Naive thymus-derived CD8-positive, alpha-beta T cell (primary cell): ENCODE results near the gene RASA3. TPM values are rescaled to one million over a fixed set of nuclear protein-coding genes. Genes with fewer than 3 reads are reported as not detected.

ENCODE experiments used
- ATAC-seq, 2 donors: fragments of 150-1000 bp; cut with Tn5 transposase in 1 of 2; sonication (Bioruptor Pico), chemical (Tn5 transposase) in 1 of 2; 1 replicate in 1 of 2; 2 replicates in 1 of 2; pipeline ENCODE4 v1.10.0; 2021; ENCODE audit warnings: mild to moderate bottlenecking in 2 of 2, moderate library complexity in 2 of 2
- POLR2A ChIA-PET: fragments of 350-600 bp; sonication (Branson Sonifier 250); formaldehyde crosslinking; loops from one replicate; lab custom pipeline; 2021; ENCODE audit warnings: antibody characterized with exemption; lab: Charles Lee
- DNase-seq, 10 donors: peaks; one replicate each; pipeline versions ENCODE4 v3.0.0 to v3.0.0-alpha.2; 2020 to 2022
- H3K27ac Mint-ChIP-seq, 10 donors: one replicate each; pipeline ENCODE4 v1.8.0; 2020 to 2022; ENCODE audit warnings: mild to moderate bottlenecking in 10 of 10, mixed read lengths in 10 of 10, moderate library complexity in 4 of 10, inconsistent platforms in 1 of 10
- H3K27me3 Mint-ChIP-seq, 5 donors: one replicate each; pipeline ENCODE4 v1.8.0; 2021 to 2022; ENCODE audit warnings: mixed read lengths in 5 of 5
- H3K36me3 Mint-ChIP-seq, 3 donors: one replicate each; pipeline ENCODE4 v1.8.0; 2020 to 2022; ENCODE audit warnings: mixed read lengths in 3 of 3, mild to moderate bottlenecking in 2 of 3, inconsistent platforms in 1 of 3
- H3K4me1 Mint-ChIP-seq, 4 donors: one replicate each; pipeline ENCODE4 v1.8.0; 2021 to 2022; ENCODE audit warnings: mixed read lengths in 4 of 4
- H3K4me3 Mint-ChIP-seq, 10 donors: one replicate each; pipeline ENCODE4 v1.8.0; 2020 to 2022; ENCODE audit warnings: mild to moderate bottlenecking in 10 of 10, mixed read lengths in 10 of 10, moderate library complexity in 6 of 10, inconsistent platforms in 1 of 10
- H3K9me3 Mint-ChIP-seq, 9 donors: one replicate each; pipeline ENCODE4 v1.8.0; 2020 to 2022; ENCODE audit warnings: mixed read lengths in 9 of 9, mild to moderate bottlenecking in 3 of 9, inconsistent platforms in 1 of 9, moderate library complexity in 1 of 9
- polyA plus RNA-seq, 3 donors: library from polyadenylated mRNA; unstranded; fragments of 300-500 nt; fragmentation: Illumina TruSeq; gene quantifications; one replicate each; pipeline ENCODE4 v1.2.3, GENCODE V29; 2021
- total RNA-seq, 8 experiments: library from RNA in 2 of 8; stranded (reverse) in 2 of 8; gene quantifications; one replicate each; pipeline ENCODE4 v1.2.3 and lab custom pipeline; 2021 to 2026

The RASA3 gene
- total and polyA plus RNA-seq, 5 experiments from 2014 or later: 62.2 to 196 (median 169) TPM

DNA sequence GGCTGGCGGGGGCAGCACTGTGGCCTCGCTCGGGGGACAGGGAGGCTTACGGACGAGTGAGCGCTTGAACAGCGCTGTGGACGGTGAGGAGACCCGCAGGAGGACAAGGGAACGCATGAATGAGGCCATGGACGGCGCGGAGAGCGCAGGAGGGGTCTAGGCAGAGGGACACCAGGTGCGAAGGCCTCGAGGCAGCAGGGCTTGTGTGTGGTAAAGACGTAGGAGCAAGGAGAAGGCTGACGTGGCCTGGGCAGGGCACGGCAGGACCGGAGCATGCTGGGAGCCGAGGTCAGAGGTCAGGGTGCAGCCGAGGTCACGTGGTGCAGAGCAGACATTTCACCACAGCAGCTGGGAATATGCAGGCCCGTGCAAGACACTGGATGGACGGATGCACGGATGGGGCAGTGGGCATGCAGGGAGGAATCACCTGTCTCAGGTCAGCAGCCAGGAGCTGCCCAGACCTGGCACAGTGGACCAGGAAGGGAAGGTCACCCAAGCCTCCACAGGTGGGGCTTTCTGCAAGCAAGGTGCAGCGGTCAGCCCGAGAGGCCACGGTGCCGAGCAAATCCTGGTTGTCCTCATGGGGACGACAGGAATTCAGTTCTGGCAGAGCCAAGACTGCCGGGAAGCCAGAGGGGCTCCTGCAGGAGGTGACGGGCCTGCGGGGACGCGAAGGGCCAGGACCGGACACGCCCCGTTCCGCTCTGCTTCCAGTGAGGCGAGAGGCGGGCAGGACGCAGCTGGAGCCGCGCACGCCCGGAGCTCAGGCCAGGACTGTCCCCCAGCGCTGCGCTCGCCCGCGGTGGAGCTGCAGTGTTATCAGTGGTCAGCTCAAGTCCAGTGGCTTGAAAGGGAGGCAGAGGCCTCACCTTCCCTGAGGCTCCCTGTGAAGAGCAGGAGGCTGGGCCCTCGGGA lies 72.2 kb downstream of the RASA3 start:
- peaks cover 0 to 65% (median 0%) of the 10 kb centered on the region in 3 donors for H3K36me3 Mint-ChIP-seq
- ATAC-seq (no peak), DNase-seq (no peak)
- H3K27me3 Mint-ChIP-seq: no peaks in the 10 kb centered on the region
- peaks cover 38 to 80% (median 64%) of the 10 kb centered on the region in 4 donors for H3K4me1 Mint-ChIP-seq
- H3K27ac Mint-ChIP-seq: peak overlapping the region in 9 of 10 donors; percentile 31 to 91 (median 72)
- POLR2A ChIA-PET: interaction anchor here (1.0 kb wide), 1 partner anchor 49 kb away, joined by 3 read pairs; no protein-coding TSS in a partner anchor
- peaks cover 0 to 5% (median 0%) of the 10 kb centered on the region in 9 donors for H3K9me3 Mint-ChIP-seq
- H3K4me3 Mint-ChIP-seq: peak overlapping the region in 6 of 10 donors; percentile 26 to 59 (median 46)

DNA sequence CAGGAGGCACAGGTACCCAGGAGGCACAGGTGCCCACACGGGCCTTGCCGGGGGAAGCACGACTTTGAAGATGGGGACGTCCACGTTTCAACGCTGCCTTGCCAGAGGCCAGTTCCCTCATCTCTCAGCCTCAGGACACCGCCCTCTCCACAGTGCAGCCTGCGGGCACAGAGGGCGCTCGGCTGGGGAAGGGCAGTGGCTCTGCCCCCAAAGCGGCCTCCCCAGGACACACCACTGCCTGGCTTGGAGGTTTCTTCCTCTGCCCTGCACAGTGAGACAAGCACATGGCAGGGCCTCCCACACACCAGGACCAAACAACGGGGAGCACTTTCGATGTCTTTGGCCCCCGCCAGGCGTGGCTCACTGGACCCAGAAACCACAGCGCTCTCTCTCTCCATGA lies 73.0 kb downstream of the RASA3 start:
- Mint-ChIP-seq H3K27me3 (peaks cover 0 to 1% (median 0%) of the 10 kb centered on the region in 5 donors), H3K4me1 (peaks cover 31 to 79% (median 60%) of the 10 kb centered on the region in 4 donors)

DNA sequence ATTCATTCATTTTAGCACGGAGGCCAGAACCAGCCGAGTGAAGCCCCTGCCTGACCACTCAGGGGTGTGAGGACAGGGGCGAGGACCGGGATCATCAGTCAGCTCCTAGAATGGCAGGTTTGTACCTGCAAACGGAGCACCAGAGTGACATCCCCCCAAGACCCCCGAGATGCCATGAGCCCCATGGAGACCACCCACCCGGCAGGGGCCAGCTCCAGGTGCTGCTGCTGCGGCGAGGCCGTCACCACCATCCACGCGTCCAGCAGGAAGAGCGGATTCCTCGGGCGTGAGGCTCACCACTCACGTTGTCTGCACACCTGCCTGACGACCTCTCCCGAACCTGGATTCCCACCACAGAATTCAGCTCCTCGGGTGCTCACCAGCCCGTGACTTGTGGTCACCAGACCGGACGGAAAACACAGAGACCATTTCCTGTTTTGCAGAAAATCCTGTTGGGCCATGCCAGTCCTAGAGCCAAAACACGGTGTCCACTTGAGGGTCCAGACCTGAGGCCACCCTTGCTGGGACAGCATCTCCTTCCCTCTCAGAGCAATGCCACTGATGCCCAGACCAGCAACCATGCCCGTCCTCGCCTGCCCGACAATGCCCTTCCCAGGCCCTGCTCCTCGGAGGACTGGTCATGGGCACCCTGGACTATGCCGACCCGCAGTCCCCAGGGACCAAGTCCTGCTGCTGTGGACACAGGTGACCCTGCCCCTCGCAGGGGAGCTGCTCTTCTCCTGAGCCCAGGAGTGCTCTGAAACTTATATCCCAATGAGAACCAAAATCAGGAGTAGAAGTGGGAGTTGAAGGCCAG lies 74.2 kb downstream of the RASA3 start:
- peaks cover 27 to 74% (median 54%) of the 10 kb centered on the region in 4 donors for H3K4me1 Mint-ChIP-seq
- no peak for DNase-seq
- peak overlapping the region in 8 of 10 donors; percentile 40 to 91 (median 80) for H3K27ac Mint-ChIP-seq
- H3K9me3 Mint-ChIP-seq: peaks cover 0 to 5% (median 0%) of the 10 kb centered on the region in 9 donors
- ATAC-seq: no peak
- POLR2A ChIA-PET: interaction anchor here (0.6 to 1.2 kb wide), 4 partner anchors 9 to 85 kb away, joined by 3 to 5 read pairs (median 4); no protein-coding TSS in a partner anchor
- H3K27me3 Mint-ChIP-seq: peaks cover 0 to 1% (median 0%) of the 10 kb centered on the region in 5 donors
- peaks cover 0 to 70% (median 4%) of the 10 kb centered on the region in 3 donors for H3K36me3 Mint-ChIP-seq
- H3K4me3 Mint-ChIP-seq: peak overlapping the region in 5 of 10 donors; percentile 12 to 73 (median 49)

More for the DNA sequence above, 73.0 kb downstream of the RASA3 start:
- peak overlapping the region in 4 of 10 donors; percentile 26 to 69 (median 38) for H3K4me3 Mint-ChIP-seq
- POLR2A ChIA-PET: no interaction called here
- H3K36me3 Mint-ChIP-seq: peaks cover 0 to 67% (median 3%) of the 10 kb centered on the region in 3 donors
- H3K27ac Mint-ChIP-seq: peak overlapping the region in 8 of 10 donors; percentile 31 to 91 (median 57)
- DNase-seq (no peak), ATAC-seq (no peak)
- peaks cover 0 to 5% (median 0%) of the 10 kb centered on the region in 9 donors for H3K9me3 Mint-ChIP-seq

DNA sequence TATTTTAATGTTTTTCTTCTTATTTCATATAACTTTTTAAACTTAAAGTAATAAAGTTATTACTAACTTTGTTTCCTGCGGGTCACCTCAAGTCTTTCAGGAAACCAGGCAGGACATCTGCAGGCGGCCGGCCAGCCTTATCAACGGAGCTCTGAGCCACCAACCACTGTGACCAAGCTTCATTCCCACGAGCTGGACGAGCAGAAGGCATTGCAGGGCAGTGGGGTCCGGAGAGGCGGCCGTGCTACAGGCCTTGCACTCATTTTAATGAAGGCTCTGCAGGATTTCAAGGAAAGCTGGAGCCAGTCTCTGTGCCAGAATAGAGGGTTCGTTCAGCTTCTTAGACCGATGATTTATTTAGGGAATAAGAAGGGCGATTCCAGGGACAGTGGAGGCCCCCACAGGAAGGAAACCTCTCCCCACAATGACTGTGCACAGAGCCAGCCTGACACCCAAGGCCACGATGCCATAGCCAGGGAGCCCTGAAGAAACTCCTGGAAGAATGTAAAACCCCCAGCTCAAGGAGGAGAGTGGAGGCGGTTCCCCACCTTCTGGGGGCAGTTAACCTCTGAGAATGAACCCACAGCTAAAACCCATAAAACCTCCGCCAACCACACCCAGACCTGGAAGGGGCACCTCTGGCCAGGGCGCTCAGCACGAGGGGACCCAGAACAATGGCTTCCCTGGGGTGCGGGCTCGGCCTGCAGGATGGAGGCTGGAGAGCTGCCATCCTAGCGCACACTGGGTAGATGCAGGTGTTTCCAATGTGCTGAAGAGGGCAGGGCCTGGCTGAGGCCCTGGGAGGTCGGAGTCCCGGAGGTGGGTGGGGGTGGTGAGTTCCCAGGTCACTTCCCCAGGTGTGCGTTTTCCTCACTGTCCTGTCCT lies 75.0 kb downstream of the RASA3 start:
- Mint-ChIP-seq H3K27ac (peak overlapping the region in 9 of 10 donors; percentile 35 to 86 (median 75)), H3K4me3 (peak overlapping the region in 4 of 10 donors; percentile 13 to 73 (median 38)), H3K4me1 (peaks cover 28 to 78% (median 56%) of the 10 kb centered on the region in 4 donors), H3K36me3 (peaks cover 0 to 72% (median 4%) of the 10 kb centered on the region in 3 donors), H3K9me3 (peaks cover 0 to 5% (median 0%) of the 10 kb centered on the region in 9 donors), H3K27me3 (peaks cover 0 to 1% (median 0%) of the 10 kb centered on the region in 5 donors)
- ATAC-seq (no peak), DNase-seq (no peak)
- POLR2A ChIA-PET: interaction anchor here (0.6 to 1.7 kb wide), 5 partner anchors 8 to 86 kb away, joined by 3 to 7 read pairs (median 4); no protein-coding TSS in a partner anchor

DNA sequence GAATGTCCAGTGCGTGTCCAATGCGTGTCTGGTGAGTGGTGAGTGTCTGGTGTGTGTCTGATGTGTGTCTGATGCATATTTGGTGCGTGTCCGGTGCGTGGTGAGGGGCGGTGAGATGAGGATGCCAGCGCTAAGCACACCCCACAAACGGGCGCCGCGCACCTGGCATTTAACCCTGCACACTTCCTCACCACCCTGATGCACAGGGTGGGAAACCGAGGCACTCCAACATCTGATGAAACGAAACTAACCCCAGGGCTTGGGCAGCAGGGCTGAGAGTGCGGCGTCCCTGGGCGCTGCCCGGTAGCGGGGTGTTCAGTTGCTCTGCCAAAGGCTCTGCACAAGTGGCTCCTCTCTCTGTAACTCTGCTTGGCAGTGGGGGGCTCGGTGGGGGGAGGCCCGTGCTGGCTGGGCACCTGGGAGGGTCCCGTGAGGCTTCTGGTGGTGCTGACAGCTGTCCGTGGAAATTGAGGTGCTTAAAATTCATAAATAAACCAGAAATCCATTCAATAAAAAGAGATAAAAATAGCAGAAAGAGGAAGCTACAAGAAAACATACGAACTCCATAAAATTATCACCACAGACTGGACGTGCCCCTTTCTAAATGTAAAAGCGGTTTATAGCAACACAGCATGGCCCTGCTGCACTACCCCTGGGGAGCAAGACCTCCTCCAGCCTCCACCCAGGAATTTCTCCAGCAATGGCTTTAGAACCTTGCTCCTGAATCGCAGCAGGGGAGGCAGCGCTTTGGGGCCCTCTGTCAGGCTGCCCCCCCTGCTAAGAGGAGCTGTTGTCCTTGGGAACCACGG lies 76.0 kb downstream of the RASA3 start:
- DNase-seq (no peak), ATAC-seq (no peak)
- H3K36me3 Mint-ChIP-seq: peaks cover 0 to 72% (median 6%) of the 10 kb centered on the region in 3 donors
- peak overlapping the region in 9 of 10 donors; percentile 11 to 75 (median 52) for H3K27ac Mint-ChIP-seq
- H3K27me3 Mint-ChIP-seq: peaks cover 0 to 1% (median 0%) of the 10 kb centered on the region in 5 donors
- peaks cover 25 to 80% (median 55%) of the 10 kb centered on the region in 4 donors for H3K4me1 Mint-ChIP-seq
- H3K4me3 Mint-ChIP-seq: peak overlapping the region in 4 of 10 donors; percentile 18 to 83 (median 48)
- H3K9me3 Mint-ChIP-seq: peaks cover 0 to 5% (median 0%) of the 10 kb centered on the region in 9 donors
- POLR2A ChIA-PET: interaction anchor here (1.0 to 1.7 kb wide), 4 partner anchors 9 to 87 kb away, joined by 3 to 7 read pairs (median 4); no protein-coding TSS in a partner anchor

DNA sequence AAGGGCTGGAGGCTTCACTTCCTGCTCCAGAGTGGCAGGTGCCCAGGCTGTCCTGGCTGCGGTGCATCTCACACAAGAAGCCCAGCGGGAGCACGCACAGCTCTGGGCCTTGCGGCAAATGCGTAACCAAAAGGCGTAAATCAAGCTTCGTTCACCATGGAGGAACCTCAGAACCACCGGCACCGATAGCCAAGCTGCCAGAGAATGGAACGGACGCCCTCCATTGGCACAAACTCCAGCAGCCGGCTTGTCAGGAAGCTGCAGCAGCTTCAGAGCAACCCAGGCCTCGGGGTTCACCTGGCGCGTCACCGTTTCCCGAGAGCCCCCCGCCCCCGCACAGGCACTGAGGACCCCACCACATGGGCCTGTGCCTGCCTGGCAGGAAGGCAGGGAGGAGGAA lies 76.7 kb downstream of the RASA3 start:
- DNase-seq (no peak), ATAC-seq (no peak)
- peak overlapping the region in 3 of 10 donors; percentile 37 to 83 (median 65) for H3K4me3 Mint-ChIP-seq
- peak overlapping the region in 7 of 10 donors; percentile 11 to 91 (median 71) for H3K27ac Mint-ChIP-seq
- H3K27me3 Mint-ChIP-seq: peaks cover 0 to 1% (median 0%) of the 10 kb centered on the region in 5 donors
- peaks cover 0 to 72% (median 6%) of the 10 kb centered on the region in 3 donors for H3K36me3 Mint-ChIP-seq
- POLR2A ChIA-PET: interaction anchor here (1.2 kb wide), 1 partner anchor 10 kb away, joined by 3 read pairs; no protein-coding TSS in a partner anchor
- H3K9me3 Mint-ChIP-seq: peaks cover 0 to 5% (median 0%) of the 10 kb centered on the region in 9 donors
- H3K4me1 Mint-ChIP-seq: peaks cover 25 to 81% (median 56%) of the 10 kb centered on the region in 4 donors

DNA sequence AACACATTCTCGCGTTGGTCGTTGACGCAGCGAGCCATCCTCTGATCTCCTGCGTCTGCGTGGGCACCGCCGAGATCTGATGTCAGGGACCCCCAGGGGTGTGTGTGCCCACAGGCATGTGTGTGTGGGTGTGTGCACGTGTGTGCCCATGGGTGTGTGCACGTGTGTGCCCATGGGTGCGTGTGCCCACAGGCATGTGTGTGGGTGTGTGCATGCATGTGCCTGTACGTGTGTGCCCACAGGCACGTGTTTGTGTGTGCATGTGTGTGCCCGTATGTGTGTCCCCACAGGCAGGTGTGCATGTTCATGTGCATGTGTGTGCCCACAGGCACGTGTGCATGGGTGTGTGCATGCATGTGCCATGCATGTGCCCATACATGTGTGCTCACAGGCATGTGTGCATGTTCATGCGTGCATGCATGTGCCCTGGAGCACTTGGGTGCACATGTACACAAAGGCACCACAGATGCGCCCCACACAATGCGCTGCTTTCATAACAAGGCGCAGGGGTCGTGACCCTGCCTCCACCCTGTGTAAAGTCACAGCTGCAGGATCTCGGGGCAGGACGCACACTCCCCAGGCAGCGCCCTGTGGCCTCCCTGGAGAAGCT lies 77.5 kb downstream of the RASA3 start:
- Mint-ChIP-seq H3K4me3 (peak overlapping the region in 1 of 10 donors; percentile 33), H3K36me3 (peaks cover 0 to 76% (median 6%) of the 10 kb centered on the region in 3 donors), H3K4me1 (peaks cover 26 to 83% (median 57%) of the 10 kb centered on the region in 4 donors), H3K27me3 (peaks cover 0 to 1% (median 0%) of the 10 kb centered on the region in 5 donors), H3K9me3 (peaks cover 0 to 2% (median 0%) of the 10 kb centered on the region in 9 donors), H3K27ac (peak overlapping the region in 5 of 10 donors; percentile 18 to 84 (median 59))
- POLR2A ChIA-PET: interaction anchor here (1.2 kb wide), 1 partner anchor 11 kb away, joined by 3 read pairs; no protein-coding TSS in a partner anchor
- ATAC-seq (peak in 1 of 2 donors; percentile 11), DNase-seq (no peak)

DNA sequence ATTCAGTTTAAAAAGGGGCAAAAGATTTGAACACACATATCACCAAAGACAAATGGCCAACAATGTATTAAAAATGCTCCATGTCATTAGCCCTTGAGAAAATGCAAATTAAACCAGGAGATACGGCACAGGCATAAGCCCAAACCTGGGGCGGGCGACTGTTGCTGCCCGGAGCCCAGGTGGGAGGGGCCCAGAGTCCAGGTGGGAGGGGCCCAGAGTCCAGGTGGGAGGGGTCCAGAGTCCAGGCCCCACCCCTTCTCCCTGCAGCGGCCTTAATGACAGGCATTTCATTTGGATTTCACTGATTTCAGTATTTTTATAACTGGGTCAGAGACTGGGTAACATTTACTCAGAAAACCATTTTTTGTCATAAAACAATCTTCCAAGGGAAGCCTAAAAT lies 78.2 kb downstream of the RASA3 start:
- ATAC-seq (peak; percentile 49 to 59), DNase-seq (peak in 1 of 10 donors; percentile 38)
- Mint-ChIP-seq H3K4me3 (peak overlapping the region in 3 of 10 donors; percentile 33 to 37 (median 33)), H3K27me3 (peaks cover 0 to 1% (median 0%) of the 10 kb centered on the region in 5 donors), H3K9me3 (no peaks in the 10 kb centered on the region), H3K36me3 (peaks cover 0 to 79% (median 6%) of the 10 kb centered on the region in 3 donors), H3K27ac (peak overlapping the region in 5 of 10 donors; percentile 53 to 74 (median 65)), H3K4me1 (peaks cover 26 to 83% (median 58%) of the 10 kb centered on the region in 4 donors)
- POLR2A ChIA-PET: no interaction called here

DNA sequence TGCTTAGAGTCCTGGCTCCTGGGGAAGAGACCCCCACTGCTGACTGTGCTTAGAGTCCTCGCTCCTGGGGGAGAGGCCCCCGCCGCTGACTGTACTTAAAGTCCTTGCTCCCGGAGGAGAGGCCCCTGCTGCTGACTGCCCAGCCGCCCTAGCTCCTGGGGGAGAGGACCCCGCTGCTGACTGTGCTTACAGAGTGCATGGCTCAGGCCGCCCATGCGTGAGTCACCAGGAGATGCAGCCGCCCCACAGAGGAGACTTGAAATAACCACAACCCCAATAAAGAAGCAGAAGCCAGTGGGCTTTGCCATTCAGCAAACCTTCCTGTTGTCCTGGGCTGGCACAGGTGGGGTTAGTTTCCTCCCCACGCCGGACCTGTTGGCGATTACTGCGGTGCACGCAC lies 79.4 kb downstream of the RASA3 start:
- Mint-ChIP-seq H3K36me3 (peaks cover 0 to 74% (median 9%) of the 10 kb centered on the region in 3 donors), H3K9me3 (peaks cover 0 to 2% (median 0%) of the 10 kb centered on the region in 9 donors), H3K27ac (peak overlapping the region; percentile 57 to 88 (median 77)), H3K4me3 (peak overlapping the region in 1 of 10 donors; percentile 3), H3K4me1 (peaks cover 24 to 79% (median 59%) of the 10 kb centered on the region in 4 donors), H3K27me3 (peaks cover 0 to 1% (median 0%) of the 10 kb centered on the region in 5 donors)
- POLR2A ChIA-PET: no interaction called here
- ATAC-seq: no peak
- DNase-seq: no peak
